ENCODE data around the gene POLD1. TPM values are rescaled to one million over a fixed set of nuclear protein-coding genes. Genes with fewer than 3 reads are reported as not detected.

POLD1 gene
- total and polyA plus RNA-seq, 2 of the 13 experiments (the other 11 are each of a cell fraction or from before 2014, with no cell fraction given) = 17.4 to 54.0 TPM

DNA sequence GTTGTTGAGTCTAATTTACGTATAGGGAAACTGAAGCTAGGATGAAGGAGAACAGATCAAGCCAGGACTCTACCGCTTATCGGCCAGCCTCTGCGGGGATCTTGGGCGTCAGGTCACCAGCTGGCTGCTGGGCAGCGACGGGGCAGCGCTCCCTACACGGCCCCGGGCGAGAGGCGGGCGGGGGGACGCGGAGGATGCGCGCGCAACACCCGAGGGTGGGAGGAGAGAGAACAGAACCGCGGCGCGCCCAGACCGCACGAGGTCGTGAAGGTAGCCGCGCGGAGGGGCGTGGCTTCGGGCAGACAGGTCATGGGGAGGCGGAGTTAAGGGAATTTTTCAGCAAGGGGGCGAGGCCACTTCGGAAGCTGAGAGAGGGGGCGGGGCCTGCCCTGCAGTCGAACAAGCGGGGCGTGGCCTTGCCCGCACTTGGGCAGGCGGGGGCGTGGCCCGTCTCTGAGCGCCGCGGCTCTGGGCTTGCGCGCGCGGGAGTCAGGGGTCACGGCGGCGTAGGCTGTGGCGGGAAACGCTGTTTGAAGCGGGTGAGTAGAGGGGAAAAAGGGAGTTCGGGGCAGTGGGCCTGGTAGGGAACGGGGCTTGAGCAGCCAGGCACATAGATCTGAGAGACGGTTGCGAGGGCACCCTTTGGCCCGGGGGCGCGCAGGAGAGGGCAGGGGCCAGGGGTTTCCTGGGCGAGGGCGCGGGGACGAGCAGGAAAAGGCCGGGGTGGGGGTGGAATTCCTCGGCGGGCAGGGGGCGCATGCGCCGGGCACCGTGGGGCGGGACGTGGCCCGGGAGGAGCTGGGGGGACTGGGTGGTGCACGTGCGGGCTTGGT lies at the start of gene POLD1 (continued):
- TF ChIP-seq MXI1 (IDR thresholded peaks at IDR 0.05; ENCODE audit: borderline replicate concordance, low read depth, low read length) (peak; percentile 80; the same call in 1 of the 3 replicates), ZNF432 (CRISPR knock-in tag; IDR thresholded peaks at IDR 0.05; ENCODE audit: borderline replicate concordance) (no peak), SAP130 (CRISPR knock-in tag; IDR thresholded peaks at IDR 0.05; ENCODE audit: low read depth) (peak; percentile 80), NFIB (CRISPR knock-in tag; IDR thresholded peaks at IDR 0.05; ENCODE audit: borderline replicate concordance) (no peak), RFXAP (CRISPR knock-in tag; IDR thresholded peaks at IDR 0.05; ENCODE audit: borderline replicate concordance) (peak; percentile 51; the same call in 1 of the 2 replicates), ELF1 (CRISPR knock-in tag; IDR thresholded peaks at IDR 0.05) (0 out of 2 replicates have a peak, but pooled peaks have one; percentile 12), ZNF768 (CRISPR knock-in tag; IDR thresholded peaks at IDR 0.05) (no peak), POLR2G (IDR thresholded peaks at IDR 0.05; ENCODE audit: low read depth, low read length) (peak; percentile 79), KLF12 (CRISPR knock-in tag; IDR thresholded peaks at IDR 0.05; ENCODE audit: borderline replicate concordance) (peak; percentile 51; the same call in 1 of the 2 replicates), ZNF839 (CRISPR knock-in tag; IDR thresholded peaks at IDR 0.05; ENCODE audit: borderline replicate concordance) (no peak), SP4 (CRISPR knock-in tag; IDR thresholded peaks at IDR 0.05) (peak; percentile 97), ZNF83 (CRISPR knock-in tag; IDR thresholded peaks at IDR 0.05; ENCODE audit: borderline replicate concordance) (0 out of 2 replicates have a peak, but pooled peaks have one; percentile 29), ZNF326 (CRISPR knock-in tag; IDR thresholded peaks at IDR 0.05; ENCODE audit: borderline replicate concordance) (0 out of 2 replicates have a peak, but pooled peaks have one; percentile 37), DMAP1 (CRISPR knock-in tag; IDR thresholded peaks at IDR 0.05) (peak; percentile 57; the same call in 1 of the 2 replicates), ARHGAP35 (CRISPR knock-in tag; IDR thresholded peaks at IDR 0.05; ENCODE audit: borderline replicate concordance) (peak; percentile 26; the same call in 1 of the 2 replicates)
- TF ChIP-seq, protein P1, sequence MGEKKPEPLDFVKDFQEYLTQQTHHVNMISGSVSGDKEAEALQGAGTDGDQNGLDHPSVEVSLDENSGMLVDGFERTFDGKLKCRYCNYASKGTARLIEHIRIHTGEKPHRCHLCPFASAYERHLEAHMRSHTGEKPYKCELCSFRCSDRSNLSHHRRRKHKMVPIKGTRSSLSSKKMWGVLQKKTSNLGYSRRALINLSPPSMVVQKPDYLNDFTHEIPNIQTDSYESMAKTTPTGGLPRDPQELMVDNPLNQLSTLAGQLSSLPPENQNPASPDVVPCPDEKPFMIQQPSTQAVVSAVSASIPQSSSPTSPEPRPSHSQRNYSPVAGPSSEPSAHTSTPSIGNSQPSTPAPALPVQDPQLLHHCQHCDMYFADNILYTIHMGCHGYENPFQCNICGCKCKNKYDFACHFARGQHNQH (CRISPR knock-in tag; IDR thresholded peaks at IDR 0.05) = peak; percentile 51
- TF ChIP-seq, protein P2, sequence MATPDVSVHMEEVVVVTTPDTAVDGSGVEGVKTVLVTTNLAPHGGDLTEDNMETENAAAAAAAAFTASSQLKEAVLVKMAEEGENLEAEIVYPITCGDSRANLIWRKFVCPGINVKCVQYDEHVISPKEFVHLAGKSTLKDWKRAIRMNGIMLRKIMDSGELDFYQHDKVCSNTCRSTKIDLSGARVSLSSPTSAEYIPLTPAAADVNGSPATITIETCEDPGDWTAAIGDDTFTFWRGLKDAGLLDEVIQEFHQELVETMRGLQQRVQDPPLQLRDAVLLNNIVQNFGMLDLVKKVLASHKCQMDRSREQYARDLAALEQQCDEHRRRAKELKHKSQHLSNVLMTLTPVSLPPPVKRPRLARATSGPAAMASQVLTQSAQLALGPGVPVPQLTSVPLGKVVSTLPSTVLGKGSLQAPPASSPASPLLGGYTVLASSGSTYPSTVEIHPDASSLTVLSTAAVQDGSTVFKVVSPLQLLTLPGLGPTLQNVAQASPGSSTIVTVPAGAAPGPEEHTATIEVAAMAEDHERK (CRISPR knock-in tag; IDR thresholded peaks at IDR 0.05; ENCODE audit: low read depth) = peak; percentile 82
- TF ChIP-seq, protein P3, sequence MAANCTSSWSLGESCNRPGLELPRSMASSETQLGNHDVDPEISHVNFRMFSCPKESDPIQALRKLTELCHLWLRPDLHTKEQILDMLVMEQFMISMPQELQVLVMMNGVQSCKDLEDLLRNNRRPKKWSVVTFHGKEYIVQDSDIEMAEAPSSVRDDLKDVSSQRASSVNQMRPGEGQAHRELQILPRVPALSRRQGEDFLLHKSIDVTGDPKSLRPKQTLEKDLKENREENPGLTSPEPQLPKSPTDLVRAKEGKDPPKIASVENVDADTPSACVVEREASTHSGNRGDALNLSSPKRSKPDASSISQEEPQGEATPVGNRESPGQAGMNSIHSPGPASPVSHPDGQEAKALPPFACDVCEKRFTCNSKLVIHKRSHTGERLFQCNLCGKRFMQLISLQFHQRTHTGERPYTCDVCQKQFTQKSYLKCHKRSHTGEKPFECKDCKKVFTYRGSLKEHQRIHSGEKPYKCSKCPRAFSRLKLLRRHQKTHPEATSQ (CRISPR knock-in tag; IDR thresholded peaks at IDR 0.05; ENCODE audit: borderline replicate concordance) = no peak
- TF ChIP-seq, protein P4, sequence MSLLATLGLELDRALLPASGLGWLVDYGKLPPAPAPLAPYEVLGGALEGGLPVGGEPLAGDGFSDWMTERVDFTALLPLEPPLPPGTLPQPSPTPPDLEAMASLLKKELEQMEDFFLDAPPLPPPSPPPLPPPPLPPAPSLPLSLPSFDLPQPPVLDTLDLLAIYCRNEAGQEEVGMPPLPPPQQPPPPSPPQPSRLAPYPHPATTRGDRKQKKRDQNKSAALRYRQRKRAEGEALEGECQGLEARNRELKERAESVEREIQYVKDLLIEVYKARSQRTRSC (CRISPR knock-in tag; IDR thresholded peaks at IDR 0.05; ENCODE audit: low read depth) = 0 out of 2 replicates have a peak, but pooled peaks have one; percentile 43
- TF ChIP-seq, protein P5, sequence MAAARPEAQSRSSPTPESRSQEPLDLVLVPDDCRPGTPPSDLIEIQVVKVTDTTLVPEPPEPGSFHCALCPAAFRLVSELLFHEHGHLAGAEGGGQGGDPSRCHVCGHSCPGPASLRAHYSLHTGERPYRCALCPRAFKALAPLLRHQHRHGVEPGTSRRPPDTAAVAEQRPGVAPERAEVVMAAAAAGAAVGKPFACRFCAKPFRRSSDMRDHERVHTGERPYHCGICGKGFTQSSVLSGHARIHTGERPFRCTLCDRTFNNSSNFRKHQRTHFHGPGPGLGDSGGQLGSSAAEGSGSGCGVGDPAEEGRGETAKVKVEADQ (CRISPR knock-in tag; IDR thresholded peaks at IDR 0.05; ENCODE audit: borderline replicate concordance) = peak; percentile 95
- TF ChIP-seq, protein P6, sequence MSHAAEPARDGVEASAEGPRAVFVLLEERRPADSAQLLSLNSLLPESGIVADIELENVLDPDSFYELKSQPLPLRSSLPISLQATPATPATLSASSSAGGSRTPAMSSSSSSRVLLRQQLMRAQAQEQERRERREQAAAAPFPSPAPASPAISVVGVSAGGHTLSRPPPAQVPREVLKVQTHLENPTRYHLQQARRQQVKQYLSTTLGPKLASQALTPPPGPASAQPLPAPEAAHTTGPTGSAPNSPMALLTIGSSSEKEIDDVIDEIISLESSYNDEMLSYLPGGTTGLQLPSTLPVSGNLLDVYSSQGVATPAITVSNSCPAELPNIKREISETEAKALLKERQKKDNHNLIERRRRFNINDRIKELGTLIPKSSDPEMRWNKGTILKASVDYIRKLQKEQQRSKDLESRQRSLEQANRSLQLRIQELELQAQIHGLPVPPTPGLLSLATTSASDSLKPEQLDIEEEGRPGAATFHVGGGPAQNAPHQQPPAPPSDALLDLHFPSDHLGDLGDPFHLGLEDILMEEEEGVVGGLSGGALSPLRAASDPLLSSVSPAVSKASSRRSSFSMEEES (CRISPR knock-in tag; IDR thresholded peaks at IDR 0.05) = 0 out of 2 replicates have a peak, but pooled peaks have one; percentile 1

All from HepG2 (cell line).